HPDE6-E6E7 (cell line): Measurements from ENCODE around the gene OR2M7.
"Not testable (repeated sequence)": the region's sequence is repeated elsewhere in the genome, so short reads cannot be mapped to it uniquely, and the experiment has no call there.

Experiments used
- DNase-seq: peaks from one replicate; pipeline ENCODE4 v3.0.0; 2011; ENCODE audit warnings: missing footprints; ENCODE audit errors: extremely low spot score

The OR2M7 gene, protein sequence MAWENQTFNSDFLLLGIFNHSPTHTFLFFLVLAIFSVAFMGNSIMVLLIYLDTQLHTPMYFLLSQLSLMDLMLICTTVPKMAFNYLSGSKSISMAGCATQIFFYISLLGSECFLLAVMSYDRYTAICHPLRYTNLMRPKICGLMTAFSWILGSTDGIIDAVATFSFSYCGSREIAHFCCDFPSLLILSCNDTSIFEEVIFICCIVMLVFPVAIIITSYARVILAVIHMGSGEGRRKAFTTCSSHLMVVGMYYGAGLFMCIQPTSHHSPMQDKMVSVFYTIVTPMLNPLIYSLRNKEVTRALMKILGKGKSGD

DNA sequence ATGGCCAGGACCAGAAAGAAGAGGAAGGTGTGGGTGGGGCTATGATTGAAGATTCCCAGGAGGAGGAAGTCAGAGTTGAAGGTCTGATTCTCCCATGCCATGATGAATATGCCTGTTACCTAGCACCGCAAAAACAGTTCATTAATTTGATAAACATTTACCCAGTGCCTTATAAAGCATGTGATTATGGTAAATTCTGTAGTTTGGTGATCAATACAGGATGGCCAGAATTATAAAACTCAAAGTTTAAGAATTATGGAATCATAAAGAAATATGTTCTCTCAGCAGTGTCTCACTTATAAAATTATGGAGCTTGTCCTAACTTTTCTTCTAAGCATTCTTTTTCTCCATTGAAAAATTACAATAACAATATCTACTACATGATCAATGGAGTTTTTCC lies at the start of gene OR2M7:
OR2M7 (minus strand) TSS at position 101 of the 400 bp plus-strand sequence; CDS start at position 101, 0 bp downstream.
- no peak for DNase-seq

DNA sequence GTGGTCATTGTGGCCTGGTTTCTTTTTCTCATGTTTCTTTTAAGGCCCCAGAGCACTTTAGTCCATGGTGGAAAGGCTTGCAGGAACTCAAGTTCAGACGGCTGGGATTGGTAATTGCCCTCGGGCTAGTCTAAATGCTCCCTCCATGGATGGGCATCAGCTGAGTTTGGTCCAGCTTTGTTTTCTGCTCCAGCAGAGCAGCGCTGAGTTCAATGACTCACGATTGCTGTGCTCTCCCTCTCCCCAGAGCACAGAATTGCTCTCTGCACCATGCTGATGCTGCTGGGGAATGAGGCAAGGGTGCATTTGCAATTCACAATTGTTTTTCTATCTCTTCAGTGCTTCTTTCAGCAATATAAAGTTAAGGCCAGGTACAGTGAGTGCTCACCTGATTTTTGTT lies 49.4 kb upstream of the OR2M7 start:
- DNase-seq: no peak

DNA sequence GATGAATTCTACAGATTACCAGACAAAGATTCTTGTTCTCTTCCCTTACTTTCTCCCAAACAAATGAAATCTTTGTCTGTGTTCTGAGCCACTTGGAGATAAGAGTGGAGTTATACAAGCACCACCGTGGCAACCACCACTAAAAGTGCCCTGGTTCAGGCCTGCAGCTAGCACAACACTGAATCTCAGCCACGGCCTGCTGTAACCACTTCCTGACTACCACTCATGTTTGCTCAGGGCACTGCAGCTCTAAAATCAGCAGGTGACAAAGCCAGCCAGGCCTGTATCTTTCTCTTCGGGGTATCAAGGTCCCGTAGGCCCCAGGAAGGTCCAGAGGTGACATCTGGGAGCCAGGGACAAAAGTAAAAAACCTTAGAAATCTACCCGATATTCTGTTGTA lies 48.0 kb upstream of the OR2M7 start:
- no peak for DNase-seq

DNA sequence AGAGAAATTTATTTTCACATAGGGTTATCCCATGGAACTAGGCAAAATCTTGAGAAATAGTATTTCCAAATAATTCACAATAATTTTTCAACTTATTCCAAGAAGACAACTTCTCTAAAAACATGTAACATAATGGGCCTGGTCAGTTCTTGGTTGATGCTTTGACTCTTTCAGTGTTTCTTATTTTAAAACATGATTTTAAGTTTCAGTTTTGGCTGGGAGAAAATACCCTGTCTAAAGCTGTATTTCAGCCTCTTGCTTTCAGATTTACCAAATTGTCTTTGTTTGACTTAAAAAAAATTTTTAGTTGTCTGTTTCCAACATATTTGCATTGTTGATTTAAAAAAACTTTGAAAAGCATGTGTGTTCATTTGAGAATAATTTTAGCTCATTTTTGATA lies 42.2 kb upstream of the OR2M7 start:
- DNase-seq: no peak

DNA sequence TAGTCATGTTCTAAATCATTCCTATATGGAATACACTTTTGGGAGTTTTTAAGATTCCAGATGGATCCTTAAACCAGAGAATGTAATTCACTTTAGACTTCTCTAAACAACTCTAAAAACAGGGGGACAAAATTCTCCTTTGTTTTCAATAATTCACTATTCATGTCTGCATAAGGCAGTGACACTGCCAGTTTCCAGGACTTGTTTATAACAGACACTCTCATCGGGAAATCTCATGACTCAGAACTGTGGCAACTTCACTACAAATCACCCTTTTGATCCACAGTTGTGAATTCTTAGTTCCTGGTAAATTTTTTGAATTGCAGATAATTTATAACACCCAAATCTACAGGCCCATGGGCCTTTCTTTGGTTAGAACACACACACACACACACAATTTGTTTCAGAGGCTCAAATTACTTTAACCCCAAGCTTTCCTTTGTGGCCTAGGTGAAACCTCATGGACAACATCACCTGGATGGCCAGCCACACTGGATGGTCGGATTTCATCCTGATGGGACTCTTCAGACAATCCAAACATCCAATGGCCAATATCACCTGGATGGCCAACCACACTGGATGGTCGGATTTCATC lies 36.9 kb upstream of the OR2M7 start, which contains the start of gene OR2T4:
OR2T4 (plus strand) TSS at position 545 of the 595 bp plus-strand sequence; CDS start at position 545, 0 bp downstream.
- DNase-seq: no peak

DNA sequence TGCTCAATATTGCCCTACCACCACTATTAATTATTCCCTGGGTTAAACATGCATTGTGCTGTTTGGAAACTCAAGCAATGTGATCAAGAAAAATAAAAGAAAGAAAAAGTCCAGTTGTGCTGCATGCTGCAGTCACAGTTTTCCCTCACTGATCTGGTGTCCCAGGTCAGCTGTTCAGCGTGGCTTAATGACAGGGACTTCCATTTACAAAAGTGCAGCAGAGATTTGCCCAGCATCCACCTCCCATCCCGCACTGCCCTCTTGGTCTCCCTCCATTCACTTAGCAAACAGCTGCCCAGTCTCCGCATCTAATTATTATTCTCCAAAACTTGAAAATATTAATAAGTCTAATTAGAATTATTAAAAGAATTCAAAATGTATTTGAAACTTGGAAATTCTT lies 35.0 kb upstream of the OR2M7 start:
- DNase-seq: no peak

DNA sequence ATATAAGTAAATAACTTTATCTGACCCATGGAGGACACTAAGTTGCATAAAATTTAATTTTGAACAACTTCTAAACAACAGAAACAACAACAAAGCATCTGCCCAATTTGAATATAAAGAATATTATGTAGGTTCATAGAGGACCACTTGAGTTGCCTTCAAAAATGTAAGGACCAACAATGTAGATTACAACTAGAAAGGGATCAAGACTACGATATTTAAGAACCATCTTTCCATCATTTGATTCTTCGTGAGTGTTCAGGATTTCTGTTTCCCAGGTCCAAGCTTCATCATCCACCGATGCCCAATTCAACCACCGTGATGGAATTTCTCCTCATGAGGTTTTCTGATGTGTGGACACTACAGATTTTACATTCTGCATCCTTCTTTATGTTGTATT lies 24.1 kb upstream of the OR2M7 start, which contains the start of gene OR14C36:
OR14C36 (plus strand) TSS at position 301 of the 400 bp plus-strand sequence; CDS start at position 301, 0 bp downstream.
- DNase-seq: no peak

DNA sequence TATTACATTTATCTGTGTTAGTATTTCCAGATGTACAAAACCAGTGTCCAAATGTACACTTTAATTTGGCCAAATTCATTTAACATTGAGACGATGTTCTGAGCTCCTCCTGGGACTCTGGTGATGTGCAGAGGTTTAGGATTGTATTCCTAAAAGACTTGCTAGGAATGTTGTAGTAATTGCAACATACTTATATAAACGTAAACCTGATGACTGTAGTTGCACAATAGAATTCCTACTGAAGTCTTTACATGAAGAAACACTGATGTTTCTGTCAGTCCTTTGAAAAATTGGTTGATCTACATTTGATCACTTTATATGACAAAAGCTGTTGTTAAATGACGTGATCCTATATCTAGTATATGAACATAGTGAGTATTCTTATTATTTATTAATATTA lies 19.1 kb upstream of the OR2M7 start:
- DNase-seq: no peak

DNA sequence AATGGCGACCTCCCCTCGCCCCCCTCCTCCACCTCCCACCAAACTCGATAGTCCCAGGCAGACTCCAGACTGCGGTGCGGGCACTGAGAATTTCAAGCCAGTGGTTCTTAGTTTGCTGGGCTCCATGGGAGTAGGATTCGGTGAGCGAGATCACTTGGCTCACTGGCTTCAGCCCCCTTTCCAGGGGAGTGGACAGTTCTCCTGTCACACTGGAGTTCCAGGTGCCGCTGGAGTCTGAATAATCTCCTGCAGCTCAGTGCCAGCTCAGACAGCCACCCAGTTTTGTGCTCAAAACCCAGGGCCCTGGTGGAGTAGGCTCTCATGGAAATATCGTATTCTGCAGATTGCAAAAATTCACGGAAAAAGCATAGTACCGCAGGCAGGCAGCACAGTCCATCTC lies 7.6 kb downstream of the OR2M7 start:
- DNase-seq: no peak

DNA sequence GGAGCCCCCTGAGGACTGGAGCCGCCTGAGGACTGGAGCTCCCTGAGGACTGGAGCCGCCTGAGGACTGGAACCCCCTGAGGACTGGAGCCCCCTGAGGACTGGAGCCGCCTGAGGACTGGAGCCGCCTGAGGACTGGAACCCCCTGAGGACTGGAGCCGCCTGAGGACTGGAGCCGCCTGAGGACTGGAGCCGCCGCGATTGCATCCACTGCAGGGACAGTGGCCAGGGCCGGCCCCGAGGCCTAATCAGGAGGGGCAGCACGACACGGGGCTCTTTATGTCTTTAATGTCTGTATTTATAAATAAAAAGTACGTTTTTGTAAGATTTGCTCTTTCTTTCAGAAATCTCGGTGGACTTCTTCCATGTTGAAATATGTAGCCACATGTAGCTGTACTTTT lies 17.6 kb downstream of the OR2M7 start:
- not testable (repeated sequence) for DNase-seq

DNA sequence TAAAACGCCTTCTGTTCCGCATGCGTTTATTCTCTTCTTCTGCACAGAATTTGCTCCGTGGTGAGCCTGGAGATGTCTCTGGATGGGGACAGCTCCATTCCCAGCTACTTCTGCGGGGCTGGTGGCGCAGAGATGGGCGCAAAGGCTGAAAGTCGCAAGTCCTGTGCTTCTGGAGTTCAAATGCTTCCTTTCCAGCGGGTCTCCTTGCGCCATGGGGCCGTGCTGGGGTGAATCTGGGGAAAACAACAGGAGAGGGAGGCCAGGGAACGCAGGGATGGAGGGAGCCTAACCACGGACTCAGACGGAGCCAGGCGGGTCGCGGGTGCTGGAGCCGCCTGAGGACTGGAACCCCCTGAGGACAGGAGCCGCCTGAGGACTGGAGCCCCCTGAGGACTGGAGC lies 18.3 kb downstream of the OR2M7 start:
- no peak for DNase-seq

DNA sequence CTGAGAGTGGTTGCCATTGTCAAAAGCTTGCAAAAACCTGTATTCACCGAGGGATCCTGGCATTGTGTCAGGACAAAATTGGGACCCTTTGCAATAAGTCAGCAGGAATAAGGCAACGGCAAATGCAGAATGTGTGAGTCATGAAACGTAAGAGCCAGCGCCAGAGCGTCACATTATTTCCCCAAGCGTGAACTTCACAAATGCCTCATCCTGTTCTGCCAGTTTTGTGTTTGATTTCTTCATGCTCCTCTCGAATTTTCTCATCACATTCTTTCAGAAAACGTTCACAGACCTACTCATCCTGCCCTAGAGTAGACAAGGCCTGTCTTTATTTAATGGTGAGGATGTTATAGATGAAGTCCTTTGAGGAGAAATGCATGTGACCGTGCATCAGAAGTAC lies 18.7 kb downstream of the OR2M7 start:
- DNase-seq: not testable (repeated sequence)

DNA sequence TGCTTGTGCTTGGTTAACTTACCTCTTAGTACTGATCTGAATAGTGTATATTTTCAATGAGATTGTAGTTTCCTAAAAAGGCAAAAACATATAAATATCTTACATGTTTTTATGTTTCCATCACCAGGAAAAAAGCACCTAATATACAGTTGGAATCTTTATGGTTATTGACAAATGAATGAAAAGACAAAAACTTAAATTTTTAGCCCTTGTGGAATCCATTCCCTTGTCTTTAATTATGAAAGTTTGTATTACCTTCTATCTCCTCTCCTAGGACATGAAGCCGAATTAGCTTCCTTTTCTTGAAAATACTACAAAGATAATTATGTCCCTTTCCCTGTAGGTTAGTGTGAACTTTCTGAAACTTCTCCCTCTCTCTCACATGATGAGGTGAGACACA lies 21.0 kb downstream of the OR2M7 start, which contains the start of gene OR2T12:
OR2T12 (minus strand) TSS at position 101 of the 400 bp plus-strand sequence. CDS start 7,846 bp downstream, outside the sequence.
- no peak for DNase-seq

DNA sequence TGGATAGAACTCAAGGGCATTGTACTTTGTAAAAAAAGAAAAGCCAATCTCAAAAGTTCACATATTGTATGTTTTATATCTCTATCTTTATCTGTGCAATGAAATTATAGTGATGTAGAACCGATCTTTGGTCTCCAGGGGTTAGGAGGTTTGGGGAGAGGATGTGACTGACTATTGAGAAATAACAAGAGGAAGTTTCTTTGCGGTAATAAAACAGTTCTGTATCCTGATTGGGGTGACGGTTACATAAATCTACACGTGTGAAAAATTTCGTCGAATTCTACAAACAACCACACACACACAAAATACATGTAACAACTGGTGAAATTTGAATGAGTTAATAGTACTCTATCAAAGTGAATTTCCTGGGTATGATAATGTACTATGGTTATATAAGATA lies 36.0 kb downstream of the OR2M7 start:
- DNase-seq: no peak

DNA sequence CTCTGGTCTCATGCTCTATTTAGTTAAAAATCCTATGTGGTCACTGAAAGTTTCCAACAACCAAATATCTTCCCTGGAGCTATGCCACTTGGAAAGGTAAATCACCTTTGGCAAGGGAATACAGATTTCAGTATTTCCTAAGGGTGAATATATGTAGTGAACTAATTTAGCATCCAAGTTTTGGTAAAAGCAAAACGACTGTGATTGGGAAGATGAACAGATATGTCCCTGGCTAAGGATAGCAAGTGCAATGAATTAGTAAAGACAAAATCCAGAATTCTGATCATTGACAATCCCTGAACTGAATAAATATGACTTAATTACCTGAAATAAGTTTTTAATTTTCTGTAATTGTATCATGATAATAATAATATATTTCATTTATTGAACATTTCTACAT lies 46.5 kb downstream of the OR2M7 start, which contains the start of gene OR2T33:
OR2T33 (minus strand) TSS at position 101 of the 400 bp plus-strand sequence. CDS start 4,162 bp downstream, outside the sequence.
- DNase-seq: no peak
